22Rv1 (cell line): Measurements from ENCODE around the gene HS1BP3.

Source experiments
- ZFX ChIP-seq: fragments of 450-650 bp; IDR thresholded peaks from 2 replicates; pipeline ENCODE4 v1.6.1; 2017; ENCODE audit warnings: antibody characterized with exemption, borderline replicate concordance
- TF ChIP-seq, protein P1 (sequence below): fragments of 450-650 bp; IDR thresholded peaks from 2 replicates; pipeline ENCODE4 v1.5.1; 2017; ENCODE audit warnings: mild to moderate bottlenecking

DNA sequence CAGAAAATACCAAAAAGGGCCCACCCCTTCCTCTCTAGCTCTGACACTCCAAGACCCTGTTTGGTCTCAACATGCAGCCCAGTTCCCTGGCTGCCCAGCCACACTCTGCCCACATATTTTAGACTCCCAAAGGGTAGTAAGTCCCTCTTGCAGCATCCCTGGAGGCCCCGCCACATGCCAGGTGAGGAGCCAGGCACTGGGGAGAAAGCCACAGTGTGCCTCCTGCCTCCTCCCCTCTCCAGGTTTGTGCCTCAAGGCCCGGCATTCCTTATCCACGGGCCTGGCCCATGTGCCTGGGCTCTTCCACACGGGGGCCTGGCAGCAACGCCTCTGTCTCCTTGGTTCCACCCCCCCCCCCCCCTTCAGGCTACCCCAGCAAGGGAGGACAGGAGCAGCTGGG, 75.5 kb downstream of the HS1BP3 start:
- TF ChIP-seq, protein P1, sequence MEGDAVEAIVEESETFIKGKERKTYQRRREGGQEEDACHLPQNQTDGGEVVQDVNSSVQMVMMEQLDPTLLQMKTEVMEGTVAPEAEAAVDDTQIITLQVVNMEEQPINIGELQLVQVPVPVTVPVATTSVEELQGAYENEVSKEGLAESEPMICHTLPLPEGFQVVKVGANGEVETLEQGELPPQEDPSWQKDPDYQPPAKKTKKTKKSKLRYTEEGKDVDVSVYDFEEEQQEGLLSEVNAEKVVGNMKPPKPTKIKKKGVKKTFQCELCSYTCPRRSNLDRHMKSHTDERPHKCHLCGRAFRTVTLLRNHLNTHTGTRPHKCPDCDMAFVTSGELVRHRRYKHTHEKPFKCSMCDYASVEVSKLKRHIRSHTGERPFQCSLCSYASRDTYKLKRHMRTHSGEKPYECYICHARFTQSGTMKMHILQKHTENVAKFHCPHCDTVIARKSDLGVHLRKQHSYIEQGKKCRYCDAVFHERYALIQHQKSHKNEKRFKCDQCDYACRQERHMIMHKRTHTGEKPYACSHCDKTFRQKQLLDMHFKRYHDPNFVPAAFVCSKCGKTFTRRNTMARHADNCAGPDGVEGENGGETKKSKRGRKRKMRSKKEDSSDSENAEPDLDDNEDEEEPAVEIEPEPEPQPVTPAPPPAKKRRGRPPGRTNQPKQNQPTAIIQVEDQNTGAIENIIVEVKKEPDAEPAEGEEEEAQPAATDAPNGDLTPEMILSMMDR, result no peak
- no peak for TF ChIP-seq ZFX
